Measurements from ENCODE around the gene MEGF8.

MEGF8 gene

DNA sequence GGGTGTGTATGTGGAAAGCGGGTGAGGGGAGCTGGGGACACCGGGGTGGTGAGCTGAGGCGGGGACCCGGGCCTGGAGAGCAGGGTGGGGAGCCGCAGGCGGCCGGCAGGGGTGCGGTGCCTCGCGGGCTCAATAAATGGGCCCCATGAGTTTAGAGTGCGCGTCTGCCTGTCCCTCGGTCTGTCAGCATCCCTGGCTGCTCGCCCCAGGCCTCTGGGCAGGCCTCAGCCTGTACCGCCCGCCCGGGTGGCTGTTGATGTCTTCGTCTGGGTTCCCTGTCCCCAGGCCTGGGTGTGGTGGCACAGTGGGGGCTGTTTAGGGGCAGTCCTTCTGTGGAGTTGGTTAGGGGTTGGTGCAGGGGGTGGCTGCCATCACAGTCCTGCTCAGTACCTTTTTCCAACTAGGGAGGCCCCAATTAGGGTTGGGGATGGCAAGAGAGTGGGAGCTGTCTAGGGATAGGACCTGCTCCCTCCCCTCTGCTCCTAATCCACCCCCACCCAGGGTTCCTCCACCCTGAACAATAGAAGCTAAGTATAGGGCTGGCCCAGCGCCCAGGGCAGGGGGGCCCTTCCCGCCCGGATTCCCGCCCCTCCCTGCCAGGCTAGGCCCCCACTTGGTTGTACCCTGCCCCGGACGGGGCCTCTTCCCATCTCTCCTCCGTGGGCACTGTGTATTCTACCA, 44.1 kb upstream of the MEGF8 start:
- no peak for DNase-seq (ENCODE audit: insufficient read length)
- no peak for FAIRE-seq
- TF ChIP-seq POLR2AphosphoS5 (IDR thresholded peaks at IDR 0.05; ENCODE audit: low read depth, low read length) (no peak), POLR2A (IDR thresholded peaks at IDR 0.05; ENCODE audit: low read depth, low read length) (no peak), TAF1 (IDR thresholded peaks at IDR 0.05; ENCODE audit: borderline replicate concordance, low read depth, low read length) (no peak)

- no peak for TF ChIP-seq POLR2AphosphoS5 (IDR thresholded peaks at IDR 0.05; ENCODE audit: low read depth, low read length)
- no peak for TF ChIP-seq TAF1 (IDR thresholded peaks at IDR 0.05; ENCODE audit: borderline replicate concordance, low read depth, low read length)
- TF ChIP-seq POLR2A (IDR thresholded peaks at IDR 0.05; ENCODE audit: low read depth, low read length) = no peak
- FAIRE-seq = peak; percentile 33
- no peak for DNase-seq (ENCODE audit: insufficient read length)
Observed at GRCh38 chr19:42281827-42282762, 43.3 kb upstream of the MEGF8 start.

DNA sequence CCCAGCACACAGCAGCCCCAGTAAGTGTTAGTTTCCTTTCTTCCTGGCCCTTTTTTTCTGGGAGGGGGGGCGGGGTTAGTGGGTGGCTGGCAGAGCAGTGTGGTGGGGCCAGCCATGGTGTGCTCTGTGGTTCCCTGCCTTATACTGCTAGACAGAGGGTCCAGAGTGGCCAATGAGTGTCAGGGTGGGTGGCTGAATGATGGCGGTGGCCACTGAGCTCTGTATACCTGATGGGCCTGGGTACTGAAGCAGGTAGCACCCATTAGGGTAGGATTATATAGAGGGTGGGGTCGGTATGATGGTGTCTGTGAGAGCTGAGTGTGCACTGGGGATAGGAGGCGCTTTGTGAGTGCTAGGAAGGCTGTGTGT, 42.6 kb upstream of the MEGF8 start:
- no peak for DNase-seq (ENCODE audit: insufficient read length)
- no peak for FAIRE-seq
- TF ChIP-seq TAF1 (IDR thresholded peaks at IDR 0.05; ENCODE audit: borderline replicate concordance, low read depth, low read length) (no peak), POLR2A (IDR thresholded peaks at IDR 0.05; ENCODE audit: low read depth, low read length) (no peak), POLR2AphosphoS5 (IDR thresholded peaks at IDR 0.05; ENCODE audit: low read depth, low read length) (no peak)

- FAIRE-seq (peak; percentile 97), DNase-seq (ENCODE audit: insufficient read length) (peak; percentile 95)
Observed at GRCh38 chr19:42283188-42284065, 42.0 kb upstream of the MEGF8 start.

DNA sequence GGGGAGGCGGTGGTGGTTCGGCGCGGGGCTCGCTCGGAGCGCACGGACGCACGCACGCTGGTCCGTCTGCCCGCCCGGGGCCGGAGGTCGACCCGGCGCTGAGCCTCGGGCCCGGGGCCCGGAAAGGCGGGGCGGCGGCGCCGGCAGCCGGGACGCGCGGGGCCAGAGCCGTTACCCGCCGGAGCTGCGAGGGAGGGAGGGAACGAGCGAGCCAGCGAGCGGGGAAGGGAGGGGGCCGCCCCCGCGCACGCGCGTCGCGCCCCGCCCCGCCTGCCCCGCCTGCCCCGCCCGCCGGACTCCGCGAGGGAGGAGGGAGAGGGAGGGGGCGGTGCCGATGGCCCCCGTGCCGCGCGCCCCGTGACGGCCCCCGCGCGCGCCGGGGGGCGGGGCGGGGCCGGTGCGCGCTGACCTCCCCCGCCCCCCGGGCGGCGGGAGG, 41.4 kb upstream of the MEGF8 start:
- DNase-seq (ENCODE audit: insufficient read length) (peak; percentile 85), FAIRE-seq (no peak)
- TF ChIP-seq POLR2AphosphoS5 (IDR thresholded peaks at IDR 0.05; ENCODE audit: low read depth, low read length) (no peak), POLR2A (IDR thresholded peaks at IDR 0.05; ENCODE audit: low read depth, low read length) (peak; percentile 43; the same call in 1 of the 2 replicates)

More at GRCh38 chr19:42283188-42284065, 42.0 kb upstream of the MEGF8 start:
- TF ChIP-seq POLR2A (IDR thresholded peaks at IDR 0.05; ENCODE audit: low read depth, low read length) (no peak), POLR2AphosphoS5 (IDR thresholded peaks at IDR 0.05; ENCODE audit: low read depth, low read length) (0 out of 2 replicates have a peak, but pooled peaks have one; percentile 19)

DNA sequence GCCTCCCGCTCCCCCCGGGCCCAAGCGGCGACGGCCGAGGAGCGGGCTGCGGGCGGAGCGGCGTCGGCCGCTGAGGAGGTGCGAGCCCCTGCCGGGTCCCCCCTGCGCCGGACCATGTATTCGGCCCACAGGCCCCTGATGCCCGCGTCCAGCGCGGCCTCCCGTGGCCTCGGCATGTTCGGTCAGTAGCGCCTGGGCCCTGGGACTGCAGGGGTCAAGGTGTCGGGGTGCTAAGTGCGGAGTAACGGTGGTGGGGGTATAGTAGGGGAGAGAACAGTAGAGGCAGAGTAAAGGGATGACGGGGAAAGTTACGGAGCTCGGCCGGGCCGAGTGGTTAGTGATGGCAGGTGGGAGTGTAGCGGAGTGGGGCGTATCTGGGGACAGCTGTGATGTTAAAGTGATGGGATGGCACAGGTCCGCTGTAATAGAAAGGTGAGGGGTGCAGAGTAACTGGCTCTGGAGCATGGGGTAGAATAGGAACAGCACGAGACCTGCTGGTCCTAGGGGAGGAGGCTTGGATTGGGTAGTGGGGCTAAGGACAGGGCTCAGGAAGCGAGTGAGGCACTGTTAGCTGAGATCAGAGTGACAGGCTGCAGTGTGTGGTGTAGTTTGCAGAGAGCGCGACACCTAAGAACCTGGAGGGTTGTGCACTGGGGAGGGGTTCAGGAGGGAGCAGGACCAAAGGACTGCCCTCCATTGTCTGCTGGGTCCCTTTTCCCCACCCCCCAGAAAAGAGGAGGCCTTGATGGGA, 40.7 kb upstream of the MEGF8 start:
- DNase-seq (ENCODE audit: insufficient read length) (no peak), FAIRE-seq (peak; percentile 78)
- TF ChIP-seq POLR2A (IDR thresholded peaks at IDR 0.05; ENCODE audit: low read depth, low read length) (no peak), TAF1 (IDR thresholded peaks at IDR 0.05; ENCODE audit: borderline replicate concordance, low read depth, low read length) (no peak), POLR2AphosphoS5 (IDR thresholded peaks at IDR 0.05; ENCODE audit: low read depth, low read length) (no peak)

- TF ChIP-seq TAF1 (IDR thresholded peaks at IDR 0.05; ENCODE audit: borderline replicate concordance, low read depth, low read length) = no peak
- no peak for TF ChIP-seq POLR2AphosphoS5 (IDR thresholded peaks at IDR 0.05; ENCODE audit: low read depth, low read length)
- TF ChIP-seq POLR2A (IDR thresholded peaks at IDR 0.05; ENCODE audit: low read depth, low read length) = no peak
- FAIRE-seq (no peak), DNase-seq (ENCODE audit: insufficient read length) (no peak)
Observed at GRCh38 chr19:42285541-42285941, 39.9 kb upstream of the MEGF8 start.

GRCh38 chr19:42285988-42286348, 39.5 kb upstream of the MEGF8 start:
- no peak for FAIRE-seq
- DNase-seq (ENCODE audit: insufficient read length) = no peak
- TF ChIP-seq TAF1 (IDR thresholded peaks at IDR 0.05; ENCODE audit: borderline replicate concordance, low read depth, low read length) (no peak), POLR2AphosphoS5 (IDR thresholded peaks at IDR 0.05; ENCODE audit: low read depth, low read length) (no peak), POLR2A (IDR thresholded peaks at IDR 0.05; ENCODE audit: low read depth, low read length) (no peak)

GRCh38 chr19:42286349-42287016, 39.0 kb upstream of the MEGF8 start:
- DNase-seq (ENCODE audit: insufficient read length) = no peak
- FAIRE-seq = no peak
- TF ChIP-seq TAF1 (IDR thresholded peaks at IDR 0.05; ENCODE audit: borderline replicate concordance, low read depth, low read length) (no peak), POLR2A (IDR thresholded peaks at IDR 0.05; ENCODE audit: low read depth, low read length) (no peak), POLR2AphosphoS5 (IDR thresholded peaks at IDR 0.05; ENCODE audit: low read depth, low read length) (no peak)
